GM19468 (cell line): ENCODE data around the gene NTRK2.

Experiments used
- ATAC-seq: cut with Tn5 transposase; IDR thresholded peaks from one replicate; pipeline ENCODE4 v1.9.1; 2021; ENCODE audit warnings: mild to moderate bottlenecking, moderate library complexity, moderate number of reproducible peaks; ENCODE audit not compliant: unreplicated experiment; ENCODE audit errors: extremely low read depth

The NTRK2 gene

DNA sequence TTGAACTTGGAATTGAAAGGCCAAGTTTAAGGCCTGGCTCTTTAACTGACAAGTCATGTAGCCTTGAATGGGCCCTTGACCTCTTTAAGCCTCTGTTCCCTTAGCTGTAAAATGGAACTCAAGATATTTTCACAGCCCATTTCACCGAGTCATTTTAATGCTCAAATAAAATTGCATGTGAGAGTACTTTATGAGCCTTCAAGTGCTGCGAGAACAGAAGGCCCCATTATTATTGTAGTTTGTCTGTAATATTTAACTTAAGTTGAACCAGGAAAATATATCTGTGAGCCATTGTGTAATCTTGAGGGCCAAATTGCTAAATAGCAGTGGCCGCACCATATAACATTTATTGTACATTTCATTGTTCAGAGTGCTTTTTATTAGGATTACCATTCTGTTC is 249.9 kb downstream of the NTRK2 start:
- ATAC-seq, result no peak

DNA sequence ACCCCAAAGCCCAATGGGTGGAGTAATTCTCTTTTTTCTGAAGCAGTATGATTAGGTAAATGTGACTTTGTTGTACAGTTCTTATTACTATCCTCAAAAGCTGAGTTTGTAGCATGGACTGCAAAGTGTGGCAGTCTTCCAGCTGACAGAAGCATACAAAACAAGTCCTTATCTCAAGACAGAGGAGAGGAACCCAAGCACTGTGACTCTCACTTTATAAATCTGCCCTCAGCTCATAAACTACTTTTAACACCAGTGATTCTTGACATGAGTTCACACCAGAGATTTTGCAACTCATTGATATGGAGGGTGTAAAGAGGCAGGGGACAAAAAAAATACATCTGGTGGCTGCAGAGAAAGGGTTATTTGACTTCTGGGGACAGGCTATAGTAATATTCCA is 251.6 kb downstream of the NTRK2 start:
- ATAC-seq, result no peak

DNA sequence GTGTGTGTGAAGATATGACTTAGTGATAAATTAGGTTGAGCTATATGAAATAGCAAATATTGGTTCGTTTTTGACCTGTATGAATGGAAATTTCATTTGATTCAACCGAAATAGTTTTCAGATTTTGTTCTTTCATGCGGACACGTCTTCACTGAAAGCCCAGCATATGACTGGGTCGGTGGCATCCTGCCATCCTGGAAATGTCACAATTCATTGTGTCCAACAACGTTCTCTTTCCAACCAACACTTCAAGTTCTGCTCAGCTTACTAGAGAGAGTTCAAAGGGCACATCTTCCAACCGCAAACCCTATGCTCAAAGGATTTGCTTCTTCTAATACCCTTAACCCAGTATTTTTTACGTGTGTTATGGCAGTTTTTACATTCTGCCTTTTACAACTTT is 252.5 kb downstream of the NTRK2 start:
- ATAC-seq, result no peak

DNA sequence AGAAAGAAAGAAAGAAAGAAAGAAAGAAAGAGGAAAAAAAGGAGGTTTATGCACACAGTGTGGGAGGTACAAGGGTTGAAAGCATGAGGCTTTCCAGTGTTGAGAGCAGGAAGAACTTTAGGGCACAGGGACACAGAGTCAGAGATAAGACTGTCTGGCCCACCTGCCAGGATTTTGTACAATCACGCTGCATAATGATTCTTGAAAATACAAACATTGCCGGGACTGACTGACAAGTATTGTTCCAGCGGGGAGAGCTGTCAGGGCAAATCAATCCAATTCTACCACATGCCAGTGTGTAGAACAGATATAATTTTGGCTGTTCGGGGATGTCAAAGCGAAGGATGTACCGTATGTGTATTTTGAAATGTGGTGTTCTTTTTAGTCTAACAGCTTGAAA is 254.7 kb downstream of the NTRK2 start:
- no peak for ATAC-seq

DNA sequence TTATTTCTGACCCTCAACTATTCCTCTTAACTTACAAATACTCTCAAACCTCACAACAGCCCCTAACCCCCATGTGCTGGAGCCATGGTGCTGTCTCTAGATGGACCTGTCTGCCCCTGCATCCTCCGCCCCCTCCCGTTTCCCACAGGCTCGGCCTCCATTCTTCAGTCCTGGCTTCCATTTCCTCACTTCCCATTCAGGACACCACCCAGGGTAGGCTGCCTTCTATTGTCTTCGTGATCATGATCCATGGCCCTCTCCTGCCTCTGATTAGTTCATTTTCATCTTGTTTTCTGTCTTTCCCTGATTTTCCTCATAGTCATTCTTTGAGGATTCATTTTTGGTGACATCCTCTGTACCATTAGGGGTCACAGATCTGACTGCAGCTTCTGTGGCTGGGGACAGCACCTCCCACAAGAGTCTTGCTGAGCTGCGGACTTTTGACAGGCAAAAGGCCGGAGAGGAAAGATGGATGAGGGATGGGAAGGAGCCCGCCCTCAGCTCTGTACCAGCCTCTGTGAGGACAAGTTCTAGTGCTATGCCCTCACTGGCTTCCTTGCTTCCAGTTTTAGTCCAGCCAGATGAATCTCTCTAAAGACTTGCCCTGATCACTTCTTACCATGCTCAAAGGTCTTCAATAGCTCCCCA is 255.8 kb downstream of the NTRK2 start:
- no peak for ATAC-seq

DNA sequence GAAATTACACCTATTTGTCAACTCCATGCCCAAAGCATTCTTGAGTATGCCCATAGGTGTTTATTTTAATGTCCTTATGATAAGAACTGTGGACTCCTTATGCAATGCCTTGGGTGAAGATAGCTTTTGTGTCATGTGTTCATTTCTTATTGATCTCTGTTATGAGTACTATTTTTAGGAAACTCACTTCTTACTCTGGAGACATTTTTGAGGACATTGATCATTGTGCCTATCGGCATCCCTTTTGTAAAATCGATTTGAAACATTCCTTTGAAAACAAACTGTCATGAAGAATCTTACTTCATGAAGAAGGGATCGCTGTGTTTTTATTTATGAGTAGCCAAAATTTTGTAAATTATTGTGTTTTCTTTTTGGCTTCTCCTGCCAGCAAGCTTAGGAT is 257.3 kb downstream of the NTRK2 start:
- no peak for ATAC-seq

DNA sequence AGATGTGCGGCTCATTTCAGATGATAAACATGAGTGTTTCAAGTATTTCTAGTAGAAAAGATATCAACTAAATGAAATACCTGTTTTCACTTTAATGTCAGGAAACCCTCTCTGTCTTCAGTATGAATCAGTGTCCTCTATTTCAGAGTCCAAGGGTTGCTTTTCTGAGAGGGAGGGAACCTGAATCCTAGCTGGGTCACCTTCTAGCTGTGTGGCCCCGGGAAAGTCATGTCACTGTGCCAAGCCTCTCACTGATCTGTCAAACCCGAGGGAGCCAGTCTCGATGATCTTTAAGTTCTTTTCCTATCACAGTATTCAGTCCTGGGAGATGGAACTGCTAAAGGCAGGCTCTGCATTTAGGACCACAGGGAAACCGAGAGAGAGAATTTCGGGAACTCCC is 258.9 kb downstream of the NTRK2 start:
- no peak for ATAC-seq

DNA sequence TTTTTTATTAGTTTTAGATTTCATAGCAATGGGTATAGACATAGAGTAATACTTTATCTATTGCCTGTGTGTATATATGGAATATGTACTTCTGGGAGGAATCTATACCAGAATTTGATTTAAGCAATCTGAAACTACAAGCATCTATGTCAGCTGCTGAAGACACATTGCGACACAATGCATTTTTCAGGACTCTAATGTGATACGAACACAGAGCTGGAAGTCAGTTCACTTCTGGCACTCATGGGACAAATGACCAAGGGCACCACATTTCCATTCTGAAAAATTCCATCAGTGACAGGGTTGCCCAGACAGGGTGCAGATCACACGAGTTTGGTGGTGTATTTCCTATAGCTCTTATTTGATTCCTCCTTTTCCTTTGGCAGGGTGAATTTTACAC is 259.5 kb downstream of the NTRK2 start:
- no peak for ATAC-seq

DNA sequence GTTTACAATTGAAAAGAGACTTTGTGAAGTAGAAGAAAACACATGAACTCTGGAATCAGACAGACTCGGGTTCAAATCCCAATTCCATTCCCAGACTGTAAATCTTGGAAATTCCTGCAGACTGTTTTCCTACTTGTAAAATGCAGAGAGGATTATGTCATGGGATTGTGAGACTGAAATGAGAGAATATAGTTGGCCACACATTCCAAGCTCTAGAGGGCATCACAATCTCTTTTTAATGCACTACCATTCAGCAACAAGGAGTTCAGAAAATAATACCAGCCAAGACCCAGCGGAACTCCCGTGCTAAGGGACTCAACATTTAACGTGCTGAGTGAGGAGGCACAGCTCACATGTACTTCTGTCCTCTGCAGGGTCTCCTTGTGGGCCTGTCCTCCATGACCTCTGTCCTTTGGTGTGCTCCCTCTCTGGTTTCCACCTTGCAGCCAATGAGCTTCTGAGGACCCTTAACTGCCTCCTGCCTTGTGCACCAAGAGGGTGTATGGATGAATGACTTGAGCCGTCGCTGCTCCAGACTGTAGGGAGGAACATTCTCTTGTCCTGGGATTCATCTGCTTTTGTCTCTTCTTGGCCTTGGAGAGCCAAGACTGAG is 263.5 kb downstream of the NTRK2 start:
- ATAC-seq, result no peak

DNA sequence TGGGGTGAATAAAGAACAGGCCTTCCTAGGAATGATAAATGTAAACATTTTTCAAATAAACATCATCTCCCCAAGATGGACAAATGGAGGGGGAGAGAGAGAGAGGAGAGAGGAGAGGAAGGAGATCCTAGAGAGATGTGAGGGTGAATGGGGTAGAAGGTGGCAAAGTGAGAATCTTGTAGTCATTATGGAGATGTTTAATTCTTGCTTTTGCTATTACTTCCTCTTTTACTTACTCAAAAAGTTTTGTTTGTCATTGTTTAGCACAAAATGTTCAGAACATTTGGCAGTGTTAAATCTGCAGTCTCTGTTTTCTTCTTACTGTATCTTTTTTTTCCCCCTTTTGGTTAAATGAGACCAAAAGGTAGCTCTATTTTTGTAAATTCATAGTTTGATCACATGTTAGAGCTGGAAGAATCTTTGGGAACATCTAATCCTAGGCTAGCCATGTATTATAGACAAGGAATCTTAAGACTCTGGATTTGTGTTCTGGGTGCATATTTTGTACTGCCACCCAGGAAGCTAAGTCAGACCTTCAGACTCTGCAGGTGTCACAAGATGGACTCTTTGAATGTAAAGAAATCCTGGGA is 266.1 kb downstream of the NTRK2 start:
- ATAC-seq, result no peak

DNA sequence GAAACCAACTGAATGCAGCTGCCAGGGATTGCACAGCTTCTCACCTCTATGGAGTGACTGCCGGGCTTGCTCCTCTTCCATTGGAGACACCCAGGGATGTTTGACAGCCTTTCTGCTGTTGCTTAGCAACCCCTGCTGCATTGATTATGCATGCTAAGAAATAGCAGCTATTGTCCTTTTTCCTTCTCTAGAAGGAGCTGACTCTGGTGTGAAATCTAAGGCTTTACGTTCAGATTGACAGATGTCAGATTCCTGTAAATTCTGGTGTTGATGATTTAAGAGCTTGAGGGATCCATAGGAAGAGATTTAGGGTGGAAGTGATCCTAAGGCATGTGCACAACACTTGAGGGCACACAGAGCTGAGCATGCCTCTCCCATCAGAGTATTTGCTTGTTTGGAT is 267.7 kb downstream of the NTRK2 start:
- no peak for ATAC-seq

DNA sequence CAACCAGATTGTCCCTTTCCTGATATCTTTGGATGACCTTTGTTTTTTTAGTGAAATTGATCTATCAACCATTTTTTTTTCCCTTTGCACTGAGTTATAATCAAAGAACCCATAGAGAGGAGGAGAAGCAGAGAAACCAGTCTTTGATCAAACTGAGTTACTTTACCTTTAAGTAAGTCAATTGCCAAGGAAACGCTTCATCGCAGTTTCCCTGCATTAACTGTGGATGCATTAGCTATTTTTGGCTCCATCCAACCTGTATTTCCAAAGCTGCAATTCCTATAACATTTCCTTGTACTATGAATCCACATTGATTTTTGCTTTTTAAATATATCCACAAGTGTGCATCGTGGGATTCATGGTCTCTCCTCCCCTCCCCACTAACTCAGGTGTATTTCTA is 268.1 kb downstream of the NTRK2 start:
- ATAC-seq, result no peak

DNA sequence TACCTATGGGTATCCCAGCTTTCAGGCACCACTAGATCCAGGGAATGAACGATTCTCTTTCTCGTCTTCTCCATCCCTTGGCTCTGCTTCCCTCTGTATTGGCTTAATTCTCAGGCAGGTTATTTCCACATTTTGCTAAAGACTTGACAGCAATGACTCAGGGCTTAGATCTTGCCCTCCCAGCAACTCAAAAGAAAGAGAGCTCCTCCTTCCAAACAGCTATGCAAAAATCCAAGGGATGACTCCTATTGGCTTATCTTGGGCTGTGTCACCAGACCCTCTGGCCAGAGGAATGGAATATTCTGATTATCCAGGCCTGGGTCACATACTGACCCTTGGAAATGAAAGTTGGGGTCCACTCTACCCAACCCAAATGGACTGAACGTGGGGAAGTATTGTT is 270.2 kb downstream of the NTRK2 start:
- no peak for ATAC-seq

DNA sequence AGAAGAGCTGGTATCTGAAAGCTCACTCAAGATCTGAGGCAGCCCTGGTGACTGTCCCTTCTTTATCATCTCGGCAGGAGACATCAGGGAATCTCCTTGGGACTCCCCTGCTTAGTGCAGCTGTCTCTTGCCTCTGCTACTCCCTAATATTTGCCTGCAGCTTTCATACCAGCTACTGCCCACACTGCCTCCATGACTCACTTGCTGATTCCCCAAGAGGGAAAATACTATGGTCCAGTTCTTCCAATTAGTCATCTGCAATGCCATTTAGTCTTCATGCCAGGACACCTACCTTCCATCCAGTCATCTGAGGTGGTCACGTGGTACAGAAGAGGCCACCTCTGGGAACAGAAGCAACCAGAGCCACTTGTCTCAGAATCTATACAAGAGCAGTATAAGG is 270.8 kb downstream of the NTRK2 start:
- ATAC-seq, result no peak

DNA sequence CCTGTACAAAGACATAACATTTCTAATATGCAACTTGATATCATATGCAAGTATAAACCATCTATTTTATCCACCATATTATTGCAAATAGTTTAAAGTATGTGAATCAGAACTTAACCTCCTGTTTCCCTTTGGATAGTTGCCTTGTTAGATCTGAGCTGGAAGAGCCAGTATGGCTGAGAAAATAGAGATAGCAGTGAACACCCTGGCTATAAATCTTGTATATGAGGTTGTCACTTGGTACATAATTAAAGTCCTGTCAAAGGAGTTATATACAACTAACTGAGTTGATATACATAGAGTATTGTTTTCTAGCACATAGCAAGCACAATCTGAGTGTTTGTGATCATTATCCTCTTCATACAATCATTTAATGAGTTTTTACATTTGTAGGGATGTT is 272.3 kb downstream of the NTRK2 start:
- no peak for ATAC-seq

DNA sequence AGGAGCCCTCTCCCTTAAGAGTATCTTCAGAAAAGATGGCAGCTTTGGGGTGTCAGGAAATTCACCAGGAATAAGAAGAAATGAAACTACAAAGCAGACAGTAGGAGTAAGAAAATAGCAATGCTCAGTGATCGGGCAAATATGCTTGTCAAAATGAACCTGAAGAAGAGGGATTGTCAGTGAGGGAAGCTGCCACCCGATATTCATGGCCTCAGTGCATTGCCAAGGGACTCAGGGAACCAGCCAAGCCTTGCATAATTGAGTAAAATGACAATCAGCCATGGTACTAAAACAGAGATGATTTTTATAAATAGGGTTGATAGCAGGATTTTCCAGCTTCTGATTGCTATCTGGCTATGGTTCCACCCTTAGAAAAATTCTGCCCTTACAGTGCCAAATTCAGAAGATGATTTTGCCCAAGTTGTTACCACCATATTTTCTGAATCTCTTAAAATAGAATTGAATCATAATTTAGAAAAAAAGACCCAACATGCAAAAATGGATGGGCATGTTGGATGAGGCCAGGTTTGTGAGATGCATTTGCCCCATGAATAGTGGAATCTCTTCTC is 274.0 kb downstream of the NTRK2 start:
- ATAC-seq, result no peak

DNA sequence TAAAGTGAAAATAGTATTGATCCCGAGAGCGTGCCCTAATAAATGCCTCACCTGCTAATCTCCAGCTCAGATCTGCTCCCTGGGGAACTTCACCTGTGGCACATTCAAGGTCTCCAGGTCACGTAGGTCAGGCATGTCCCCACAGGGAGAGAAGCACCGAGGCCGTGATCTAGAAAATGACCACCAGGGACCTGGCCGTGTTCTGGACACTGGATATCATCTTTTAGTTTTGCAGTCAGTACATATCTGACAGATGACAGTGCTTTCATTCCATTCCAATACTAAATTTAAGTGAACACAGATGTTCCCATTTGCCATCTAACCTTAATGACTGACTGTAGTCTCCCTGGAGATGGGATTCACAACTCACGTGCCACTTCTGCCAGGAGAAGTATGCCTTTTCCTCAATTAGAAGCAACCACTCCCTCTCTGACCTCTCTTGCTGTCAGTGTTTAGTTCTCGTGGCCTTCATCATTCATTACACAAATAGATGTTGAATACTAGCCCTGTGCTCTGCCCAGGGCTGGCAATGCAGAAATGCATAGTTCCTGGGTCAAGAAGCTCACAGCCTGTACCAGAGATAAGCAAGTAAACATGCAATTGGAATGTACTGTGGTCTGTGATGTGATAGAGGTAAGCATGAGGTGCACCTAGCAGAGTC is 276.5 kb downstream of the NTRK2 start:
- no peak for ATAC-seq

DNA sequence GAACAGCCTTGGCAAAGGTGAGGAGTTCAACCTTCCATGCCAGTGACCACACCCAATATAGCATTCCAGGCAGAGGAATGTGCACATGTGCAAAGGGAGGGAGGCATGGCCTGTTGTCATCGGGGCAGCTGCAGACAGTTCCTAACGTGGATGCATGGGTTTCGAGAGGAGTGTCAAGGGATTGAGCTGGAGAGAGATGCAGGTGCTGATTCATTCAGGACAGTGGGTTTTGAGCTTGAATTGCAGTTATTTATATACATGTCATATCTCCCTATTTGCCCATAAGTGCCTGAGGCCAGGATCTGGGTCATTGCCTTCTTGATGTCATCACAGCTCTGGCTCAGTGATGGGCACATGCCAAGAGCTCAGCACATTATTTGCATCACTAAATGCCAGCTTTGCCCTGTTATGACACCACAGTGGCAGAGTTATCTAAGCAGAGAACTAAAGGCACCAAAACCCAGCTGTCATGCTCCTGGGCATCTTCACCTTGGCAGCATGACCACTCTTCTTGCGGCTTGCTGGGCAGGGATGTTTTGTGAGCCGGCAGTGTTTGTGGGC is 278.0 kb downstream of the NTRK2 start:
- no peak for ATAC-seq

DNA sequence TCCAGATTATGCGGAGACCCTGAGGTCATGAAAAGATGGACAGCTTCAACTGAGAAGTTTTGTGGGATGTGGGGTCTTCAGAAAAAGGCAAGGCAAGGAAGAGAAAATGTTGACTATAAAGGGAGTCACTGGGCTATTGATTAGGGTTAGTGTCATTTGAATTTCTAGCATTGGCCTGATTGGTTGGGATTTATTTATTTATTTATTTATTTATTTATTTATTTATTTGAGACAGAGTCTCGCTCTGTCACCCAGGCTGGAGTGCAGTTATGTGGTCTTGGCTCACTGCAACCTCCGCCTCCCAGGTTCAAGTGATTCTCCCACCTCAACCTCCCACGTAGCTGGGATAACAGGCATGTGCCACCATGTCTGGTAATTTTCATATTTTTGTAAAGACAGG is 279.7 kb downstream of the NTRK2 start:
- no peak for ATAC-seq

DNA sequence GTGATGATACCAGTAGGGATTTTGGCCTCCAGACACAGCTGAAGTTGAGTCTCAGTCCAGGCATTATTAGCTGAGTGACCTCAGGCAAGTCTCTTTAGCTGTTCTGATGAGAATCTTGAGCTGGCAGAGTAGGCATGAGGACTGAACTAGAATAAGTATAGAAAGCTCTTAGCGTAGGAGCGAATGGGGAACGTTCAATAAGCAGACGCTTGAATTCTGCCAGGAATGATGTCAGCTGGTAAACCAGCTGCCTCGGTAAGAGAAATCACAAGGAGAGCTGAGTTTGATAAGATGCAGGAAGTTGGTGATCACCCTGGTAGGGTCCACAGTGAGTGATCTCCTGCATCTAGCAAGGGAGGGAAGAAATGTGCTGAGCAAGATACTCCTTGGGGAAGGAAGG is 280.4 kb downstream of the NTRK2 start:
- ATAC-seq, result no peak
